Measurements from ENCODE around the gene ASL. TPM values are rescaled to one million over a fixed set of nuclear protein-coding genes. Genes with fewer than 3 reads are reported as not detected.
"Not testable (repeated sequence)": the region's sequence is repeated elsewhere in the genome, so short reads cannot be mapped to it uniquely, and the experiment has no call there.

The ASL gene
- total and polyA plus RNA-seq, 2 donors, result 7.3 to 24.6 TPM

- no peaks in the 10 kb centered on the region for H3K27me3 ChIP-seq (ENCODE audit: control insufficient read depth in 2 of 2, insufficient read depth in 1 of 2, low read length in 1 of 2)
- DNase-seq (ENCODE audit: low read depth in 6 of 9, low spot score in 9 of 9), result no peak
- no peak overlapping the region for H3K27ac ChIP-seq (ENCODE audit: low read depth in 1 of 2, low read length in 1 of 2)
- no peaks in the 10 kb centered on the region for H3K4me1 ChIP-seq (ENCODE audit: control insufficient read depth in 2 of 2, insufficient read depth in 2 of 2, low read length in 2 of 2)
- no peak overlapping the region for H3K4me3 ChIP-seq (ENCODE audit: low read length in 2 of 2)
- no peaks in the 10 kb centered on the region for H3K9me3 ChIP-seq (ENCODE audit: control insufficient read depth in 2 of 2, insufficient read depth in 1 of 2, low read length in 1 of 2)
- 54% methylated on average over 4 of the region's 4 CpGs for WGBS
- no peaks in the 10 kb centered on the region for H3K36me3 ChIP-seq (ENCODE audit: control insufficient read depth in 2 of 2, insufficient read depth in 2 of 2, low read length in 1 of 2)
Observed at GRCh38 chr7:66125052-66125694, 49.6 kb downstream of the ASL start.

GRCh38 chr7:66125781-66126352 lies 50.2 kb downstream of the ASL start:
- H3K36me3 ChIP-seq (ENCODE audit: control insufficient read depth in 2 of 2, insufficient read depth in 2 of 2, low read length in 1 of 2); H3K4me1 ChIP-seq (ENCODE audit: control insufficient read depth in 2 of 2, insufficient read depth in 2 of 2, low read length in 2 of 2); DNase-seq (ENCODE audit: low read depth in 6 of 9, low spot score in 9 of 9); H3K27ac ChIP-seq (ENCODE audit: low read depth in 1 of 2, low read length in 1 of 2); H3K9me3 ChIP-seq (ENCODE audit: control insufficient read depth in 2 of 2, insufficient read depth in 1 of 2, low read length in 1 of 2); H3K27me3 ChIP-seq (ENCODE audit: control insufficient read depth in 2 of 2, insufficient read depth in 1 of 2, low read length in 1 of 2); H3K4me3 ChIP-seq (ENCODE audit: low read length in 2 of 2): not testable (repeated sequence)
- WGBS, result 93% methylated on average over 6 of the region's 6 CpGs

- H3K4me3 ChIP-seq (ENCODE audit: low read length in 2 of 2); H3K9me3 ChIP-seq (ENCODE audit: control insufficient read depth in 2 of 2, insufficient read depth in 1 of 2, low read length in 1 of 2); H3K27me3 ChIP-seq (ENCODE audit: control insufficient read depth in 2 of 2, insufficient read depth in 1 of 2, low read length in 1 of 2); H3K27ac ChIP-seq (ENCODE audit: low read depth in 1 of 2, low read length in 1 of 2); H3K4me1 ChIP-seq (ENCODE audit: control insufficient read depth in 2 of 2, insufficient read depth in 2 of 2, low read length in 2 of 2); DNase-seq (ENCODE audit: low read depth in 6 of 9, low spot score in 9 of 9): not testable (repeated sequence)
- 96% methylated on average over 3 of the region's 3 CpGs for WGBS
- H3K36me3 ChIP-seq (ENCODE audit: control insufficient read depth in 2 of 2, insufficient read depth in 2 of 2, low read length in 1 of 2), result peaks cover 10 to 17% of the 10 kb centered on the region in 2 donors
Observed at GRCh38 chr7:66127172-66127571, 51.6 kb downstream of the ASL start.

- no peaks in the 10 kb centered on the region for H3K4me1 ChIP-seq (ENCODE audit: control insufficient read depth in 2 of 2, insufficient read depth in 2 of 2, low read length in 2 of 2)
- no peak for DNase-seq (ENCODE audit: low read depth in 6 of 9, low spot score in 9 of 9)
- H3K9me3 ChIP-seq (ENCODE audit: control insufficient read depth in 2 of 2, insufficient read depth in 1 of 2, low read length in 1 of 2), result peaks cover 0 to 1% of the 10 kb centered on the region in 2 donors
- H3K27me3 ChIP-seq (ENCODE audit: control insufficient read depth in 2 of 2, insufficient read depth in 1 of 2, low read length in 1 of 2), result no peaks in the 10 kb centered on the region
- WGBS, result 95% methylated on average over 8 of the region's 8 CpGs
- H3K36me3 ChIP-seq (ENCODE audit: control insufficient read depth in 2 of 2, insufficient read depth in 2 of 2, low read length in 1 of 2), result peaks cover 27 to 54% of the 10 kb centered on the region in 2 donors
- H3K27ac ChIP-seq (ENCODE audit: low read depth in 1 of 2, low read length in 1 of 2), result no peak overlapping the region
- H3K4me3 ChIP-seq (ENCODE audit: low read length in 2 of 2), result no peak overlapping the region
Observed at GRCh38 chr7:66138994-66139752, 63.6 kb downstream of the ASL start.

GRCh38 chr7:66140924-66141323 lies 65.3 kb downstream of the ASL start:
- peaks cover 0 to 1% of the 10 kb centered on the region in 2 donors for H3K9me3 ChIP-seq (ENCODE audit: control insufficient read depth in 2 of 2, insufficient read depth in 1 of 2, low read length in 1 of 2)
- H3K27ac ChIP-seq (ENCODE audit: low read depth in 1 of 2, low read length in 1 of 2), result no peak overlapping the region
- 91% methylated on average over 4 of the region's 4 CpGs for WGBS
- H3K36me3 ChIP-seq (ENCODE audit: control insufficient read depth in 2 of 2, insufficient read depth in 2 of 2, low read length in 1 of 2), result peaks cover 31 to 57% of the 10 kb centered on the region in 2 donors
- DNase-seq (ENCODE audit: low read depth in 6 of 9, low spot score in 9 of 9), result no peak
- H3K4me3 ChIP-seq (ENCODE audit: low read length in 2 of 2), result no peak overlapping the region
- no peaks in the 10 kb centered on the region for H3K27me3 ChIP-seq (ENCODE audit: control insufficient read depth in 2 of 2, insufficient read depth in 1 of 2, low read length in 1 of 2)
- H3K4me1 ChIP-seq (ENCODE audit: control insufficient read depth in 2 of 2, insufficient read depth in 2 of 2, low read length in 2 of 2), result no peaks in the 10 kb centered on the region

GRCh38 chr7:66142334-66142733 lies 66.7 kb downstream of the ASL start:
- no peak for DNase-seq (ENCODE audit: low read depth in 6 of 9, low spot score in 9 of 9)
- peaks cover 38 to 56% of the 10 kb centered on the region in 2 donors for H3K36me3 ChIP-seq (ENCODE audit: control insufficient read depth in 2 of 2, insufficient read depth in 2 of 2, low read length in 1 of 2)
- H3K4me1 ChIP-seq (ENCODE audit: control insufficient read depth in 2 of 2, insufficient read depth in 2 of 2, low read length in 2 of 2), result no peaks in the 10 kb centered on the region

GRCh38 chr7:66142996-66143395 lies 67.4 kb downstream of the ASL start:
- Histone ChIP-seq H3K9me3 (ENCODE audit: control insufficient read depth in 2 of 2, insufficient read depth in 1 of 2, low read length in 1 of 2) (peaks cover 0 to 1% of the 10 kb centered on the region in 2 donors), H3K27ac (ENCODE audit: low read depth in 1 of 2, low read length in 1 of 2) (no peak overlapping the region), H3K36me3 (ENCODE audit: control insufficient read depth in 2 of 2, insufficient read depth in 2 of 2, low read length in 1 of 2) (peaks cover 41 to 57% of the 10 kb centered on the region in 2 donors), H3K27me3 (ENCODE audit: control insufficient read depth in 2 of 2, insufficient read depth in 1 of 2, low read length in 1 of 2) (no peaks in the 10 kb centered on the region), H3K4me1 (ENCODE audit: control insufficient read depth in 2 of 2, insufficient read depth in 2 of 2, low read length in 2 of 2) (no peaks in the 10 kb centered on the region), H3K4me3 (ENCODE audit: low read length in 2 of 2) (no peak overlapping the region)
- WGBS, result 91% methylated on average over 5 of the region's 5 CpGs
- DNase-seq (ENCODE audit: low read depth in 6 of 9, low spot score in 9 of 9), result no peak

More at GRCh38 chr7:66142334-66142733, 66.7 kb downstream of the ASL start:
- Histone ChIP-seq H3K9me3 (ENCODE audit: control insufficient read depth in 2 of 2, insufficient read depth in 1 of 2, low read length in 1 of 2) (peaks cover 0 to 1% of the 10 kb centered on the region in 2 donors), H3K27me3 (ENCODE audit: control insufficient read depth in 2 of 2, insufficient read depth in 1 of 2, low read length in 1 of 2) (no peaks in the 10 kb centered on the region), H3K4me3 (ENCODE audit: low read length in 2 of 2) (no peak overlapping the region), H3K27ac (ENCODE audit: low read depth in 1 of 2, low read length in 1 of 2) (no peak overlapping the region)
- 98% methylated on average over 3 of the region's 3 CpGs for WGBS

Data from thymus (tissue), 11 donors.